Measurements from ENCODE around the gene TMEM151B. TPM values are rescaled to one million over a fixed set of nuclear protein-coding genes. Genes with fewer than 3 reads are reported as not detected.

TMEM151B gene
- total and polyA plus RNA-seq, 2 donors (not counting 1 experiment from before 2014, with no cell fraction given), result 0.01 to 0.10 TPM

- TF ChIP-seq CTCF (IDR thresholded peaks at IDR 0.05) (no peak), EZH2 (IDR thresholded peaks at IDR 0.05; ENCODE audit: borderline replicate concordance, insufficient read depth, low read depth, low read length, poor library complexity, severe bottlenecking) (no peak)
- Histone ChIP-seq H3K9me3 (ENCODE audit: control extremely low read depth in 1 of 3, control insufficient read depth in 2 of 3, insufficient read depth in 1 of 3, low read length in 2 of 3) (peaks cover 0 to 10% (median 0%) of the 10 kb centered on the region in 3 donors), H3K9ac (ENCODE audit: low read length) (no peak overlapping the region), H3K4me1 (ENCODE audit: control insufficient read depth in 2 of 2, insufficient read depth in 2 of 2, low read length in 2 of 2) (peaks cover 5 to 11% of the 10 kb centered on the region in 2 donors), H3K27ac (ENCODE audit: low read length in 2 of 2) (no peak overlapping the region), H3K79me2 (ENCODE audit: control insufficient read depth, insufficient read depth, low read length) (no peaks in the 10 kb centered on the region), H3K36me3 (replicated peaks in 1 of 2; ENCODE audit: control extremely low read depth in 1 of 2, control insufficient read depth in 1 of 2, extremely low read depth in 1 of 2, insufficient read depth in 2 of 2, low read length in 1 of 2) (no peaks in the 10 kb centered on the region), H3K4me3 (ENCODE audit: control extremely low read depth in 1 of 5, extremely low read depth in 1 of 5, insufficient read depth in 1 of 5, low read depth in 2 of 5, low read length in 4 of 5) (no peak overlapping the region), H2AFZ (ENCODE audit: insufficient read depth, low read depth, low read length, poor library complexity, severe bottlenecking) (no peak overlapping the region), H4K20me1 (ENCODE audit: control insufficient read depth, insufficient read depth, low read length, poor library complexity, severe bottlenecking) (no peaks in the 10 kb centered on the region), H3K4me2 (replicated peaks; ENCODE audit: low read depth, low read length, poor library complexity, severe bottlenecking) (peak overlapping the region; percentile 77), H3K27me3 (replicated peaks in 1 of 4; ENCODE audit: control extremely low read depth in 1 of 4, control insufficient read depth in 3 of 4, insufficient read depth in 4 of 4, low read length in 3 of 4) (peaks cover 0 to 67% (median 29%) of the 10 kb centered on the region in 4 experiments)
- ATAC-seq (ENCODE audit: low read depth), result no peak
- Mint-ChIP-seq H3K27me3 (peaks cover 64% of the 10 kb centered on the region), H3K9me3 (ENCODE audit: insufficient read depth) (no peaks in the 10 kb centered on the region), H3K4me3 (peak overlapping the region; percentile 53), H3K4me1 (peaks cover 5% of the 10 kb centered on the region), H3K27ac (no peak overlapping the region)
- ChIA-PET CTCF (interaction anchor here (1.0 to 1.5 kb wide), 3 partner anchors 16 to 60 kb away, joined by 3 to 4 read pairs (median 4); no protein-coding TSS in a partner anchor), POLR2A (no interaction called here)
- intact Hi-C loops (cut with micrococcal nuclease), result no loop called here
- WGBS (ENCODE audit: insufficient coverage), result 83% methylated on average over 15 of the region's 23 CpGs
- DNase-seq, result peak; percentile 14
These were observed 6.7 kb downstream of the TMEM151B start for GRCh38 chr6:44276667-44277640.

GRCh38 chr6:44277763-44278162 lies 7.5 kb downstream of the TMEM151B start:
- no peaks in the 10 kb centered on the region for H3K9me3 Mint-ChIP-seq (ENCODE audit: insufficient read depth)
- TF ChIP-seq EZH2 (IDR thresholded peaks at IDR 0.05; ENCODE audit: borderline replicate concordance, insufficient read depth, low read depth, low read length, poor library complexity, severe bottlenecking) (no peak), CTCF (IDR thresholded peaks at IDR 0.05) (no peak)
- no peak for ATAC-seq (ENCODE audit: low read depth)
- H3K27ac Mint-ChIP-seq, result no peak overlapping the region
- intact Hi-C loops (cut with micrococcal nuclease), result no loop called here
- Histone ChIP-seq H2AFZ (ENCODE audit: insufficient read depth, low read depth, low read length, poor library complexity, severe bottlenecking) (no peak overlapping the region), H3K79me2 (ENCODE audit: control insufficient read depth, insufficient read depth, low read length) (no peaks in the 10 kb centered on the region), H3K9me3 (ENCODE audit: control extremely low read depth in 1 of 3, control insufficient read depth in 2 of 3, insufficient read depth in 1 of 3, low read length in 2 of 3) (peaks cover 0 to 10% (median 0%) of the 10 kb centered on the region in 3 donors), H3K4me3 (ENCODE audit: control extremely low read depth in 1 of 5, extremely low read depth in 1 of 5, insufficient read depth in 1 of 5, low read depth in 2 of 5, low read length in 4 of 5) (no peak overlapping the region), H3K27ac (ENCODE audit: low read length in 2 of 2) (no peak overlapping the region), H3K27me3 (replicated peaks in 1 of 4; ENCODE audit: control extremely low read depth in 1 of 4, control insufficient read depth in 3 of 4, insufficient read depth in 4 of 4, low read length in 3 of 4) (peaks cover 0 to 59% (median 21%) of the 10 kb centered on the region in 4 experiments), H3K4me1 (ENCODE audit: control insufficient read depth in 2 of 2, insufficient read depth in 2 of 2, low read length in 2 of 2) (peaks cover 5 to 11% of the 10 kb centered on the region in 2 donors), H3K4me2 (replicated peaks; ENCODE audit: low read depth, low read length, poor library complexity, severe bottlenecking) (no peak overlapping the region), H3K9ac (ENCODE audit: low read length) (no peak overlapping the region), H3K36me3 (replicated peaks in 1 of 2; ENCODE audit: control extremely low read depth in 1 of 2, control insufficient read depth in 1 of 2, extremely low read depth in 1 of 2, insufficient read depth in 2 of 2, low read length in 1 of 2) (no peaks in the 10 kb centered on the region), H4K20me1 (ENCODE audit: control insufficient read depth, insufficient read depth, low read length, poor library complexity, severe bottlenecking) (no peaks in the 10 kb centered on the region)
- 76% methylated on average over 7 of the region's 7 CpGs for WGBS (ENCODE audit: insufficient coverage)
- ChIA-PET CTCF (interaction anchor here (0.8 to 1.1 kb wide), 3 partner anchors 10 to 59 kb away, joined by 3 read pairs; no protein-coding TSS in a partner anchor), POLR2A (no interaction called here)
- H3K4me1 Mint-ChIP-seq, result peaks cover 5% of the 10 kb centered on the region
- peaks cover 60% of the 10 kb centered on the region for H3K27me3 Mint-ChIP-seq
- DNase-seq, result no peak
- no peak overlapping the region for H3K4me3 Mint-ChIP-seq
